Skeletal muscle tissue (tissue), 4 donors: ENCODE measurements around the gene FADS1. TPM values are rescaled to one million over a fixed set of nuclear protein-coding genes. Genes with fewer than 3 reads are reported as not detected.

Source experiments
- H3K27ac ChIP-seq: one replicate; pipeline ENCODE4 v1.7.0; 2013; ENCODE audit warnings: mild to moderate bottlenecking, low read depth, low read length, inconsistent platforms
- H3K27me3 ChIP-seq, 3 donors: one replicate each; pipeline ENCODE4 v1.7.0; 2013; ENCODE audit warnings: low read length in 3 of 3; ENCODE audit not compliant: control insufficient read depth in 3 of 3, insufficient read depth in 3 of 3
- H3K36me3 ChIP-seq, 3 donors: one replicate each; pipeline ENCODE4 v1.7.0; 2013; ENCODE audit warnings: low read length in 3 of 3; ENCODE audit not compliant: control insufficient read depth in 3 of 3, insufficient read depth in 3 of 3
- H3K4me1 ChIP-seq, 3 donors: one replicate each; pipeline ENCODE4 v1.7.0; 2013; ENCODE audit warnings: low read length in 3 of 3, mild to moderate bottlenecking in 3 of 3; ENCODE audit not compliant: control insufficient read depth in 3 of 3, insufficient read depth in 3 of 3
- H3K4me3 ChIP-seq, 3 donors: one replicate each; pipeline ENCODE4 v1.7.0; 2013; ENCODE audit warnings: low read length in 3 of 3
- H3K9ac ChIP-seq, 3 donors: one replicate each; pipeline ENCODE4 v1.7.0; 2013; ENCODE audit warnings: low read length in 3 of 3, mild to moderate bottlenecking in 3 of 3, moderate library complexity in 2 of 3, low read depth in 1 of 3
- H3K9me3 ChIP-seq, 3 donors: one replicate each; pipeline ENCODE4 v1.7.0; 2013; ENCODE audit warnings: low read length in 3 of 3; ENCODE audit not compliant: control insufficient read depth in 3 of 3
- total RNA-seq: library from RNA; depleted of rRNA; stranded (reverse); fragments of >200 nt; gene quantifications from one replicate; pipeline ENCODE4 v1.2.3, GENCODE V29; 2014
- donor health status: Osteomylitis.

FADS1 gene
- total RNA-seq, 1 donor from 2014 or later = 16.2 TPM

DNA sequence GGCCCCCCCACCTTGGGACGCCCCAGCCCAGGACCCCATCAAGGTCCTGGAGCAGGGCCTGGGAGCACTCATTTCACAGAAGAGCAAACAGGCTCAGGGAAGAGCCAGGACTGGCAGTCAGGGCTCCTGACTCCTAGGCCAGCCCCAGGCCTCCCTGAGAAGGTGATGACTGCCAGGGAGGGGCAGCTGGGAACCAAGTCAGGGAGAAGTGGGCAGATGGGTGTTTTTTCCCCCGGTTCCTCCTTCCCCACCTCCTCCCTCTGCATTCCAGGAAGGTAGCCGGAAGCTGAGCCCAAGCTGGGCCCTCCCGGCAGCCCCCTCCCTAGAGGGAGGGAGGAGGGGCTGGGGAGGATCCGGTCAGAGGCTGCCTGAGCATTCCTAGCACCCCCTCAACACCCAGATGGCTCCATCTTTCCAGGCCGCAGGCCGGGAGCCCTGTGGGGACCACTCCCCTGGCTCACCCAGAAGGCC lies 44.8 kb downstream of the FADS1 start:
- H3K27me3 ChIP-seq = no peaks in the 10 kb centered on the region
- peaks cover 1 to 4% (median 1%) of the 10 kb centered on the region in 3 donors for H3K4me1 ChIP-seq
- H3K36me3 ChIP-seq = no peaks in the 10 kb centered on the region
- H3K9me3 ChIP-seq = no peaks in the 10 kb centered on the region
- H3K27ac ChIP-seq = no peak overlapping the region
- no peak overlapping the region for H3K9ac ChIP-seq
- no peak overlapping the region for H3K4me3 ChIP-seq

- Histone ChIP-seq H3K27me3 (no peaks in the 10 kb centered on the region), H3K9me3 (no peaks in the 10 kb centered on the region), H3K9ac (no peak overlapping the region), H3K36me3 (no peaks in the 10 kb centered on the region), H3K4me1 (no peaks in the 10 kb centered on the region), H3K27ac (no peak overlapping the region), H3K4me3 (no peak overlapping the region)
These were observed 45.5 kb downstream of the FADS1 start for GRCh38 chr11:61771195-61771894.

- no peaks in the 10 kb centered on the region for H3K4me1 ChIP-seq
- H3K27me3 ChIP-seq = no peaks in the 10 kb centered on the region
- no peak overlapping the region for H3K27ac ChIP-seq
- no peak overlapping the region for H3K9ac ChIP-seq
- H3K36me3 ChIP-seq = no peaks in the 10 kb centered on the region
- H3K9me3 ChIP-seq = no peaks in the 10 kb centered on the region
- no peak overlapping the region for H3K4me3 ChIP-seq
These were observed 46.7 kb downstream of the FADS1 start for GRCh38 chr11:61769946-61770683.

- Histone ChIP-seq H3K27ac (no peak overlapping the region), H3K27me3 (peaks cover 0 to 4% (median 3%) of the 10 kb centered on the region in 3 donors), H3K4me3 (no peak overlapping the region), H3K4me1 (no peaks in the 10 kb centered on the region), H3K36me3 (no peaks in the 10 kb centered on the region), H3K9ac (no peak overlapping the region), H3K9me3 (no peaks in the 10 kb centered on the region)
These were observed 47.5 kb downstream of the FADS1 start for GRCh38 chr11:61769169-61769920.

GRCh38 chr11:61768376-61769076 lies 48.3 kb downstream of the FADS1 start:
- no peak overlapping the region for H3K4me3 ChIP-seq
- H3K9me3 ChIP-seq = no peaks in the 10 kb centered on the region
- peaks cover 0 to 12% (median 9%) of the 10 kb centered on the region in 3 donors for H3K27me3 ChIP-seq
- H3K9ac ChIP-seq = no peak overlapping the region
- no peaks in the 10 kb centered on the region for H3K4me1 ChIP-seq
- H3K36me3 ChIP-seq = no peaks in the 10 kb centered on the region
- no peak overlapping the region for H3K27ac ChIP-seq

GRCh38 chr11:61766353-61766841 lies 50.4 kb downstream of the FADS1 start:
- Histone ChIP-seq H3K27ac (no peak overlapping the region), H3K9ac (no peak overlapping the region), H3K27me3 (peaks cover 10 to 31% (median 27%) of the 10 kb centered on the region in 3 donors)

DNA sequence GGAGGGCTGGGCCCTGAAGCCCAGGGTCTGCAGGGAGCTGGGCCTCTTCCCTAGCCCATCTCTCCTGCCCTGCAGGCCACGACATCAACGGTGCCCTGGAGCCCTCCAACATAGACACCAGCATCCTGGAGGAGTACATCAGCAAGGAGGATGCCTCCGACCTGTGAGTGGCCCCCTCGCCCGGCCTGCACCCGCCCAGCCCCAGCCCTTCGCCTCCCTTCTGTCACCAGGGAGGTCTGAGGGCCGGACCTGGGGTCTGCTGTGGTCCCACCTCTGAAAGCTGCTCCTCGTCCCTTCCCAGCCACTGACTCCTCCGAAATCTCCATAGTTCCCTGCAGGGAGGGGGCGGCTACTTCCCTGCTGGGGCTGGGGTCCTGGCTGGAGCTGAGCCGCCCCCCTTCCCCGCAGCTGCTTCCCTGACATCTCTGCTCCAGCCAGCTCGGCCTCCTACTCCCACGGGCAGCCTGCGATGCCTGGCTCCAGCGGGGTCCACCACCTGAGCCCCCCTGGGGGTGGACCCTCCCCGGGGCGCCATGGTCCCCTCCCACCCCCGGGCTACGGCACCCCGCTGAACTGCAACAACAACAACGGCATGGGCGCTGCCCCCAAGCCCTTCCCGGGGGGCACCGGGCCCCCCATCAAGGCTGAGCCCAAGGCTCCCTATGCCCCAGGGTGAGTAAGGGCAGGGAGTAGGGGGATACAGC lies 51.1 kb downstream of the FADS1 start:
- Histone ChIP-seq H3K9ac (no peak overlapping the region), H3K36me3 (no peaks in the 10 kb centered on the region), H3K4me3 (no peak overlapping the region), H3K27ac (no peak overlapping the region), H3K4me1 (no peaks in the 10 kb centered on the region), H3K27me3 (peaks cover 10 to 36% (median 29%) of the 10 kb centered on the region in 3 donors), H3K9me3 (no peaks in the 10 kb centered on the region)

More at GRCh38 chr11:61766353-61766841, 50.4 kb downstream of the FADS1 start:
- Histone ChIP-seq H3K9me3 (no peaks in the 10 kb centered on the region), H3K4me3 (no peak overlapping the region), H3K36me3 (no peaks in the 10 kb centered on the region), H3K4me1 (no peaks in the 10 kb centered on the region)

GRCh38 chr11:61764606-61765260 lies 52.1 kb downstream of the FADS1 start:
- H3K4me1 ChIP-seq = no peaks in the 10 kb centered on the region
- H3K9ac ChIP-seq = no peak overlapping the region
- no peaks in the 10 kb centered on the region for H3K9me3 ChIP-seq
- H3K36me3 ChIP-seq = no peaks in the 10 kb centered on the region
- H3K27ac ChIP-seq = no peak overlapping the region
- peaks cover 10 to 38% (median 32%) of the 10 kb centered on the region in 3 donors for H3K27me3 ChIP-seq
- H3K4me3 ChIP-seq = no peak overlapping the region
